Activated naive CD4-positive, alpha-beta T cell treated with anti-CD3 and anti-CD28 coated beads, Interleukin-2, amount 10 ng/mL, durations not matched to agents 7 days and 5 days (primary cell): ENCODE measurements around the gene KRT26.

ENCODE experiments used
- CTCF ChIA-PET: fragments of 350-600 bp; sonication (Branson Sonifier 250); formaldehyde crosslinking; loops from one replicate; lab custom pipeline; 2021; ENCODE audit warnings: antibody characterized with exemption; lab: Charles Lee
- DNase-seq: peaks from one replicate; pipeline ENCODE4 v3.0.0-alpha.2; 2020
- H3K27ac Mint-ChIP-seq: one replicate; pipeline ENCODE4 v1.8.0; 2021; ENCODE audit warnings: mild to moderate bottlenecking, moderate library complexity, mixed read lengths
- H3K27me3 Mint-ChIP-seq: one replicate; pipeline ENCODE4 v1.8.0; 2021; ENCODE audit warnings: mild to moderate bottlenecking, mixed read lengths
- H3K36me3 Mint-ChIP-seq: one replicate; pipeline ENCODE4 v1.8.0; 2021; ENCODE audit warnings: mixed read lengths
- H3K4me1 Mint-ChIP-seq: one replicate; pipeline ENCODE4 v1.8.0; 2021; ENCODE audit warnings: mixed read lengths
- H3K4me3 Mint-ChIP-seq: one replicate; pipeline ENCODE4 v1.8.0; 2021; ENCODE audit warnings: mild to moderate bottlenecking, moderate library complexity, mixed read lengths
- H3K9me3 Mint-ChIP-seq: one replicate; pipeline ENCODE4 v1.8.0; 2021; ENCODE audit warnings: mixed read lengths

The KRT26 gene

DNA sequence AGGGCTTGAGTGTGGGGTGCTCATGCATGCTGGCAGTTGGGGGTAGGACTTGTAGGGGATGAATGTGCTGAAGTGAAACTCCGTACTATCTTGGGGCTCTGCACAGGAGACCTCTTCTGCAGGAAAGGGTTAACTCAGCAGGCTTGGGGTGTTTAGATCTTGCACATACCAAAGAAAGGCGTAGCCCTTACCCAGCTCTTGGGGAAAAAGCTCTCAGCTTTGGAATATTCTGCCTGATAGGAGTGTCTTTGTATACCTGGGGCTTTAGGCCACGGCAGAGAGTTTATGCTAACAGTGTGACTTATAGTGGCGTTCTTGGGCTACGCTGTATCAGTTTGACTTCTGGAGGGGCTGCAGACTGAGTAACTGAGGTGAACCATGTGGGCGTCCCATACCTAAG, 38.0 kb downstream of the KRT26 start:
- Mint-ChIP-seq H3K27me3 (peaks cover 43% of the 10 kb centered on the region), H3K36me3 (no peaks in the 10 kb centered on the region), H3K27ac (no peak overlapping the region), H3K4me3 (no peak overlapping the region), H3K4me1 (no peaks in the 10 kb centered on the region), H3K9me3 (no peaks in the 10 kb centered on the region)
- no peak for DNase-seq
- CTCF ChIA-PET, result no interaction called here

DNA sequence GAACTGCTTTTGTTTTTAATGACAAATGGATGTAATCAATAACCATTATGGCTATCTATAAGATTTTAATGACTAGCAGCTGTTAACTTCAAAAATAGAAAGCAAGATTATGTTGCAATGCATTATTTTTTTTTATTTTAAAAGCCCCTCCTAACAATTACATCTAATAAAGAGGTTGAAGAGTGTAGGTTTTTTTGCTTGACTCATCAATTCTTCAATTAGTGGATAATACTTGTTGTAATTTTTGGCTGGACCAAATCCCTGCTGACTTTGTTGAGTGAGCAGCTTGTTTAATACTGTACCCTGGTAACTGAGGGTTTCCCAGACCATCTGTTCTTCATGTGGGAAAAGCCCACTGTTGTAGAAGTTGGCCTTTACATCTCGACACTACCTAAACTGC, 41.0 kb downstream of the KRT26 start:
- Mint-ChIP-seq H3K9me3 (no peaks in the 10 kb centered on the region), H3K27ac (no peak overlapping the region), H3K4me3 (no peak overlapping the region), H3K36me3 (no peaks in the 10 kb centered on the region), H3K4me1 (no peaks in the 10 kb centered on the region), H3K27me3 (peaks cover 31% of the 10 kb centered on the region)
- CTCF ChIA-PET, result no interaction called here
- DNase-seq, result no peak

DNA sequence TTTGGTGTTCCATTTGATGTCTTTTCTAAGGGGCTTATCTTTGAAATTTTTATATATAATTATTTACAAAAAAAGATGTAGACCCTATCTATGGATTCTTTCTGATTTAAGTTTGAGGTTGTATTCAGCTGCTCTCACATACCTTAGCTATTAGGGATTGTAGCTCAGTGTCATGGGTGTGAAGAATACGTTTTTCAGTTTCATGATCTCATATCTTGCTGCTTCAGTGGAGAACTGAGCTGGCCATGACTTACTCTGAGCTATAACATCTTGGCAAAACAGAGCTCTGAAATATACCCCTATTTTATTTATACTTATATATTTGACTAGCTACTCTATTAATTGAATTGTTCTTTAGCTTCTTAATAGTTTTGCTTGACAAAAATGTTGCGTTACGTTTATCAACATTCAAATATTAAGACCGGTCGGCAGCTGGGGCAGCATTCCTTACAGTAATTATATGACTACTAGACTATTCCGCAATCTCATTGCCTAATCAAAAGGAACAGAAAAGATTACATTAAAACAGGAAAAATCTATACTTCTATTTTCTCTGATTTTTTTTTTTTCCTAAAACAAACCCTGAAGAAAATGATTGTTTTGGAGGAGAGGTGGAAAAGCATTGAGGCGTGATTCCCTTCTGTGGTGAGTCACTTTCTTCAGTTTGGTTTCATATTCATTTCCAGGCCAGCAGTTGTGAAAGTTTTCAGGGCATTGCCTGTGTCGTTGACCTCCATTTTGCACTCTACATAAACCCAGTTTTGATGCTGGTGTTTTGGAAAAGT, 44.4 kb downstream of the KRT26 start:
- no peak for DNase-seq
- no peaks in the 10 kb centered on the region for H3K36me3 Mint-ChIP-seq
- H3K9me3 Mint-ChIP-seq, result no peaks in the 10 kb centered on the region
- no peaks in the 10 kb centered on the region for H3K4me1 Mint-ChIP-seq
- CTCF ChIA-PET, result no interaction called here
- peaks cover 36% of the 10 kb centered on the region for H3K27me3 Mint-ChIP-seq
- no peak overlapping the region for H3K27ac Mint-ChIP-seq
- no peak overlapping the region for H3K4me3 Mint-ChIP-seq

DNA sequence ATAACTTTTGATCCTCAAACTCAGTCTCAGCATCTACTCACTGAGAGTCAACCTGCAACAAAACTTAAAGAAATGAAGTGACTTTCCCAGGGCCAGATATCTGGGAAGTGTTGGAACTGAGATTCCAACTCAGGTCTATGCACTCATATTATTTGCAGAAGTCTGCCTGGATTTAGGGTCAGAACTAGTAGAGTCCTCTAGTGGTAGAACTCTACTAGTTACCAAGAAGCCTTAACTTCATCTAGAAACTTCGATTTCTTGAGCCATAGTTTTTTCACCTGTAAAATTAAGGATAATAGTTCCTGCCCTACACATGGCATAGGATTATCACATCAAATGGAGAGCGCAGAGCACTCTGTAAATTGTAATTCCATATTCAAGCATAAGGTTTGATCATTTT, 45.1 kb downstream of the KRT26 start:
- no peaks in the 10 kb centered on the region for H3K36me3 Mint-ChIP-seq

DNA sequence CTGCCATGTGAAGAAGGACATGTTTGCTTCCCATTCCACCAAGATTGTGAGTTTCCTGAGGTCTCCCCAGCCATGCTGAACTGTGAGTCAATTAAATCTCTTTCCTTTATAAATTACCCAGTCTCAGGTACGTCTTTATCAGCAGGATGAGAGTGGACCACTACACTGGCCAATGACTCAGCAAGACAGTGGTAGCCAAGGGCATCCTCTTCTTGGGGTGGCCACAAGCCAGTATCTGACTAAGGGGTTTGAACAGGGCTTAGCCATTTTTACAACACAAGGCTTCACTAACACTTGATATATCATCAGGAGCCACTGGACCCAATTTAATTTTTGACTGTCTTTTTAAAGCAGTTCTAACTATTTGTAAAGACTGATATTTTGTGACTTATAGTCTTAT, 47.3 kb downstream of the KRT26 start:
- peak overlapping the region; percentile 2 for H3K27ac Mint-ChIP-seq
- CTCF ChIA-PET, result interaction anchor here (1.3 kb wide), 1 partner anchor 101 kb away, joined by 3 read pairs; no protein-coding TSS in a partner anchor

More for the DNA sequence above, 45.1 kb downstream of the KRT26 start:
- Mint-ChIP-seq H3K27ac (no peak overlapping the region), H3K4me1 (no peaks in the 10 kb centered on the region), H3K27me3 (peaks cover 36% of the 10 kb centered on the region), H3K4me3 (no peak overlapping the region), H3K9me3 (no peaks in the 10 kb centered on the region)
- DNase-seq, result no peak
- CTCF ChIA-PET, result no interaction called here

DNA sequence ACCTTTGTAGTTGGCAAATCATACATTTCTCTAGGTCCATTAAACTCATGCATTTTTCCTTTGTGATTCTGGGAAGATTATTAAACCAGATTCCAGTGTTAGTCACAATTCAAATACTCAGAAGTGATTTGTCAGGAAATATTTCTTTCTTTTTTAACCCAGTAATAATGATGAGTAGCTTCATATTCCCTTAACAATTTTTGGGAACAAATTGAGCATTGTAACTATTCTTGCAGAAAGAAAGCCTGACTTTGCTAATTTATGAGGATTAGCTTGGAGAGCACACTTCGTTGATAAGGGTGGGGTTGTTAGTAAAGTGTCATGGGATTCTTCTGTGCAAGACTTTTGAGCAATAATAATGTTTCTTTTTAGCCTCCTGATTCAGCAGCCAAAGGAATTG, 49.8 kb downstream of the KRT26 start:
- CTCF ChIA-PET, result no interaction called here
- no peak overlapping the region for H3K27ac Mint-ChIP-seq
- DNase-seq, result no peak
- H3K9me3 Mint-ChIP-seq, result no peaks in the 10 kb centered on the region
- H3K4me1 Mint-ChIP-seq, result no peaks in the 10 kb centered on the region
- no peaks in the 10 kb centered on the region for H3K36me3 Mint-ChIP-seq
- peaks cover 47% of the 10 kb centered on the region for H3K27me3 Mint-ChIP-seq
- no peak overlapping the region for H3K4me3 Mint-ChIP-seq

More for the DNA sequence above, 47.3 kb downstream of the KRT26 start:
- H3K4me1 Mint-ChIP-seq, result no peaks in the 10 kb centered on the region
- no peak overlapping the region for H3K4me3 Mint-ChIP-seq
- no peak for DNase-seq
- H3K36me3 Mint-ChIP-seq, result no peaks in the 10 kb centered on the region
- peaks cover 33% of the 10 kb centered on the region for H3K27me3 Mint-ChIP-seq
- no peaks in the 10 kb centered on the region for H3K9me3 Mint-ChIP-seq

DNA sequence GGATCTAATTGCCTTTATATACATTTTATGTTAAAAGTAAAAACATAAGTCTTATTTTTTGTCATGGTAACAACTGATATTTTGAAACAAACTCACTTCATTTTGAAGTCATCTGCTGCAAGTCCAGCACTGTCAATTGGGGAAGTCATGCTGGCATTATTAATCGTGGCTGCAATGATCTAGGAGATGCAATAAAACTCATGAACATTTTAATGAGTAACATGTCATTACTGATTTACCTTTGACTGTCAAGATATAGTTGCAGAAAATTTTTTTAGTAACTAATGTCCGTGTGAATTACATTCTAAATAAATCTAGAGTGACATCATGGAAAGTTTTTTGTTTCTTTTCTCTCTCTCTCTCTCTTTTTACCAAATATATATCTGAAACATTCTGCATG, 51.1 kb downstream of the KRT26 start:
- CTCF ChIA-PET, result no interaction called here
- peaks cover 48% of the 10 kb centered on the region for H3K27me3 Mint-ChIP-seq
- H3K36me3 Mint-ChIP-seq, result no peaks in the 10 kb centered on the region
- no peaks in the 10 kb centered on the region for H3K4me1 Mint-ChIP-seq
- no peak overlapping the region for H3K4me3 Mint-ChIP-seq
- DNase-seq, result no peak
- no peaks in the 10 kb centered on the region for H3K9me3 Mint-ChIP-seq
- H3K27ac Mint-ChIP-seq, result no peak overlapping the region

DNA sequence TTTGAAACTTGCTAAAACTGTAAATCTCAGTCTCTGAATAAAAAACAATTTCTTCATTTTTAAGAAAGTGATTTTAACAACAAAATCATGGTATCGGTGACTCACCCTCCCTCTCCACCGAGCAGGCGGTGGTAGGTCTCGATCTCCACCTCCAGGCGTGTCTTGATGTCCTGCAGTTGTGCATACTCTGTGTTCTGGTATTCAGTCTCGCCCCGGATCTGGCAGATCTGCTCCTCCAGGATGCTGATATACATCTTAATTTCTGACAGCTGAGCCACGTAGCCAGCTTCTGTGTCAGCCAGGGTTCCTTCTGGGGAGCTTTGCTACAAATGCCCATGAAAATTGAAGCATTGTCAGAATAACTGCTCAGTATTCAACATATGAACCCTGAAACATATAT, 53.1 kb downstream of the KRT26 start:
- DNase-seq, result no peak
- H3K27me3 Mint-ChIP-seq, result peaks cover 53% of the 10 kb centered on the region
- no peak overlapping the region for H3K27ac Mint-ChIP-seq
- no peaks in the 10 kb centered on the region for H3K9me3 Mint-ChIP-seq
- no peaks in the 10 kb centered on the region for H3K36me3 Mint-ChIP-seq
- CTCF ChIA-PET, result no interaction called here
- no peak overlapping the region for H3K4me3 Mint-ChIP-seq
- H3K4me1 Mint-ChIP-seq, result no peaks in the 10 kb centered on the region

DNA sequence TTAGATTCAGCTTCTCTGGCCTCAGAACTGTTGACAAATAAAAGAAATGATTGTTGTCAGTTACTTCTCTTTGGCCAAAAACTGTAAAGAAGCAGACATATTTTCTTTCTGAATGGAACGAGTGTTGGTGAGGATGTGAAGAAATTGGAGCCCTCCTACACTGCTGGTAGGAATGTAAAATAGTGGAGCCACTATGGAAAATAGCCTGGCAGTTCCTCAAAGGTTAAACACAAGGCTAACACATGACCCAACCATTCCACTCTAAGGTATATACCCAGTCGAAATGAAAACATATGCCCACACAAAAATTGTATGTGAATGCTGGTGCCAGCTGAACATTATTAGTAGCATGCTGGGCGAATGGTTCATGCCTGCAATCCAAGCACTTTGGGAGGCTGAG, 54.2 kb downstream of the KRT26 start:
- Mint-ChIP-seq H3K27ac (no peak overlapping the region), H3K4me1 (no peaks in the 10 kb centered on the region), H3K9me3 (no peaks in the 10 kb centered on the region), H3K4me3 (no peak overlapping the region), H3K36me3 (no peaks in the 10 kb centered on the region), H3K27me3 (peaks cover 49% of the 10 kb centered on the region)
- CTCF ChIA-PET, result no interaction called here
- DNase-seq, result no peak
